ENCODE measurements around the gene PREX1.
"Not testable (repeated sequence)": the region's sequence is repeated elsewhere in the genome, so short reads cannot be mapped to it uniquely, and the experiment has no call there.

Gene PREX1

GRCh38 chr20:48771542-48771941 is 56.3 kb downstream of the PREX1 start:
- DNase-seq, result no peak

- no peak for DNase-seq
These were observed 56.9 kb downstream of the PREX1 start for GRCh38 chr20:48770700-48771442.

GRCh38 chr20:48769069-48769983 is 58.5 kb downstream of the PREX1 start:
- no peak for DNase-seq

- no peak for DNase-seq
These were observed 60.5 kb downstream of the PREX1 start for GRCh38 chr20:48766961-48767960.

- DNase-seq, result no peak
These were observed 61.6 kb downstream of the PREX1 start for GRCh38 chr20:48766205-48766604.

- no peak for DNase-seq
These were observed 62.4 kb downstream of the PREX1 start for GRCh38 chr20:48765359-48765758.

GRCh38 chr20:48763216-48763914 is 64.4 kb downstream of the PREX1 start:
- DNase-seq, result no peak

- no peak for DNase-seq
These were observed 65.9 kb downstream of the PREX1 start for GRCh38 chr20:48761874-48762273.

- DNase-seq, result no peak
These were observed 66.6 kb downstream of the PREX1 start for GRCh38 chr20:48761023-48761785.

- no peak for DNase-seq
These were observed 67.3 kb downstream of the PREX1 start for GRCh38 chr20:48760403-48760983.

- no peak for DNase-seq
These were observed 68.1 kb downstream of the PREX1 start for GRCh38 chr20:48759631-48760245.

- DNase-seq, result no peak
These were observed 69.5 kb downstream of the PREX1 start for GRCh38 chr20:48758206-48758820.

GRCh38 chr20:48756774-48757173 is 71.0 kb downstream of the PREX1 start:
- DNase-seq, result not testable (repeated sequence)

GRCh38 chr20:48754292-48754691 is 73.5 kb downstream of the PREX1 start:
- DNase-seq, result no peak

- no peak for DNase-seq
These were observed 74.8 kb downstream of the PREX1 start for GRCh38 chr20:48752963-48753362.

- no peak for DNase-seq
These were observed 75.9 kb downstream of the PREX1 start for GRCh38 chr20:48751871-48752270.

- DNase-seq, result no peak
These were observed 76.7 kb downstream of the PREX1 start for GRCh38 chr20:48750941-48751635.

- DNase-seq, result no peak
These were observed 77.4 kb downstream of the PREX1 start for GRCh38 chr20:48750376-48750775.

- DNase-seq, result no peak
These were observed 78.4 kb downstream of the PREX1 start for GRCh38 chr20:48749437-48749836.
